GM12892 (cell line): ENCODE results near the gene PTRH1.

ENCODE experiments used
- POLR2A ChIP-seq: IDR thresholded peaks from 2 replicates; pipeline ENCODE4 v1.6.1; 2011; ENCODE audit warnings: low read depth, low read length, control low read depth
- POLR2AphosphoS5 ChIP-seq: IDR thresholded peaks from 2 replicates; pipeline ENCODE4 v1.6.1; 2011; ENCODE audit warnings: low read depth, low read length, control low read depth

DNA sequence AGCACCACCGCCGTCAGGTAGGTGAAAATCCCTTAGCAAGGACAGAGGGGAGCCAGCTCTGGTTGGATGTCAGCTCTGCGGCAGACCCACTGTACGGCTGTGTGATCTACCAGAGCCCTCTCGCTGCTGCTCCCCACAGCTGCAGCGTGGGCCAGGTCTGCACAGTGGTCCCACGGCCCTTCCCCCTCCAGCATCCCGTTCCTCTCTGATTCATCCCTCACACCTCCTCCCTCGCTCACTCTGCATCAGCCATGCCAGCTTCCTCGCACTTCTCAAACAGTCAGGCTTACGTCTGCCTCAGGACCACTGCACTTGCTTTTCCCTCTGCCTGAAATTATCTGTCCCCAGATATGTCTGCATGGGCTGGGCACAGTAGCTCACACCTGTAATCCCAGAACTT, 35.2 kb downstream of the PTRH1 start:
- TF ChIP-seq POLR2AphosphoS5 (no peak), POLR2A (no peak)
